H9 (cell line): ENCODE measurements around the gene ARSG. TPM values are rescaled to one million over a fixed set of nuclear protein-coding genes. Genes with fewer than 3 reads are reported as not detected.

Source experiments
- DNase-seq: peaks from one replicate; pipeline ENCODE4 v3.0.0-alpha.2; 2017
- H2AFZ ChIP-seq: one replicate; pipeline ENCODE4 v1.6.1; 2013; ENCODE audit warnings: mild to moderate bottlenecking, low read length, control low read depth, moderate library complexity
- H2AK5ac ChIP-seq: 2 replicates; pipeline ENCODE4 v1.6.1; 2013; ENCODE audit warnings: low read length, control low read depth, mixed read lengths; ENCODE audit not compliant: insufficient read length
- H2BK120ac ChIP-seq: one replicate; pipeline ENCODE4 v1.6.1; 2013; ENCODE audit warnings: low read depth, mild to moderate bottlenecking, low read length, control low read depth, inconsistent platforms; ENCODE audit not compliant: poor library complexity, severe bottlenecking
- H2BK12ac ChIP-seq: 2 replicates; pipeline ENCODE4 v1.6.1; 2013; ENCODE audit warnings: low read length, control low read depth, mixed read lengths, low read depth; ENCODE audit not compliant: insufficient read length
- H2BK15ac ChIP-seq: 2 replicates; pipeline ENCODE4 v1.6.1; 2013; ENCODE audit warnings: low read depth, low read length, control low read depth
- H2BK20ac ChIP-seq: one replicate; pipeline ENCODE4 v1.6.1; 2013; ENCODE audit warnings: low read depth, mild to moderate bottlenecking, low read length, control low read depth, inconsistent platforms; ENCODE audit not compliant: poor library complexity, severe bottlenecking
- H2BK5ac ChIP-seq: 2 replicates; pipeline ENCODE4 v1.6.1; 2013; ENCODE audit warnings: low read length, control low read depth, mixed read lengths; ENCODE audit not compliant: insufficient read length
- H3K14ac ChIP-seq: 2 replicates; pipeline ENCODE4 v1.6.1; 2013; ENCODE audit warnings: low read length, control low read depth; ENCODE audit not compliant: insufficient read depth
- H3K18ac ChIP-seq: 2 replicates; pipeline ENCODE4 v1.6.1; 2013; ENCODE audit warnings: low read depth, mild to moderate bottlenecking, mixed read lengths, low read length, control low read depth; ENCODE audit not compliant: insufficient read length
- H3K23ac ChIP-seq: 2 replicates; pipeline ENCODE4 v1.6.1; 2013; ENCODE audit warnings: low read length, control low read depth, mixed read lengths, low read depth; ENCODE audit not compliant: insufficient read length
- H3K23me2 ChIP-seq: 2 replicates; pipeline ENCODE4 v1.6.1; 2013; ENCODE audit warnings: low read depth, mild to moderate bottlenecking, mixed read lengths, low read length, control low read depth; ENCODE audit not compliant: insufficient read length, poor library complexity, severe bottlenecking
- H3K27ac ChIP-seq: 2 replicates; pipeline ENCODE4 v1.5.1; 2013; ENCODE audit warnings: low read length, control low read depth, mixed read lengths, low read depth; ENCODE audit not compliant: insufficient read length
- H3K27me3 ChIP-seq: 2 replicates; pipeline ENCODE4 v1.6.1; 2013; ENCODE audit warnings: low read length, control low read depth, inconsistent platforms; ENCODE audit not compliant: insufficient read depth
- H3K4ac ChIP-seq: 2 replicates; pipeline ENCODE4 v1.6.1; 2013; ENCODE audit warnings: low read depth, mild to moderate bottlenecking, control low read depth, inconsistent platforms, low read length, moderate library complexity
- H3K4me1 ChIP-seq: 2 replicates; pipeline ENCODE4 v1.6.1; 2013; ENCODE audit warnings: low read length, control low read depth, inconsistent platforms; ENCODE audit not compliant: insufficient read depth
- H3K4me2 ChIP-seq: 2 replicates; pipeline ENCODE4 v1.6.1; 2013; ENCODE audit warnings: low read length, control low read depth, mixed read lengths; ENCODE audit not compliant: insufficient read length, insufficient read depth
- H3K56ac ChIP-seq: 2 replicates; pipeline ENCODE4 v1.6.1; 2013; ENCODE audit warnings: low read depth, mild to moderate bottlenecking, mixed read lengths, low read length, control low read depth; ENCODE audit not compliant: insufficient read length
- H3K79me1 ChIP-seq: 2 replicates; pipeline ENCODE4 v1.6.1; 2013; ENCODE audit warnings: low read depth, mild to moderate bottlenecking, moderate library complexity, low read length, control low read depth, inconsistent platforms; ENCODE audit not compliant: insufficient read depth, poor library complexity, severe bottlenecking
- H3K79me2 ChIP-seq: 2 replicates; pipeline ENCODE4 v1.6.1; 2013; ENCODE audit warnings: low read length, control low read depth, inconsistent platforms; ENCODE audit not compliant: insufficient read depth
- H3K9ac ChIP-seq: 2 replicates; pipeline ENCODE4 v1.6.1; 2013; ENCODE audit warnings: low read length, control low read depth, mixed read lengths; ENCODE audit not compliant: insufficient read length; ENCODE audit errors: extremely low read depth
- H3K9me3 ChIP-seq: one replicate; pipeline ENCODE4 v1.6.1; 2013; ENCODE audit warnings: low read depth, low read length, inconsistent platforms; ENCODE audit not compliant: control insufficient read depth
- H3T11ph ChIP-seq: one replicate; pipeline ENCODE4 v1.6.1; 2013; ENCODE audit warnings: mild to moderate bottlenecking, low read length, control low read depth, inconsistent platforms
- H4K20me1 ChIP-seq: one replicate; pipeline ENCODE4 v1.6.1; 2013; ENCODE audit not compliant: control insufficient read depth, insufficient read length, insufficient read depth
- H4K5ac ChIP-seq: 2 replicates; pipeline ENCODE4 v1.6.1; 2013; ENCODE audit warnings: low read depth, mild to moderate bottlenecking, mixed read lengths, low read length, control low read depth; ENCODE audit not compliant: insufficient read length
- H4K8ac ChIP-seq: replicated peaks from 2 replicates; pipeline ENCODE4 v1.6.1; 2013; ENCODE audit warnings: low read length, control low read depth, mixed read lengths, low read depth; ENCODE audit not compliant: insufficient read length
- H4K91ac ChIP-seq: 2 replicates; pipeline ENCODE4 v1.6.1; 2013; ENCODE audit warnings: low read depth, mild to moderate bottlenecking, moderate library complexity, mixed read lengths, low read length, control low read depth; ENCODE audit not compliant: insufficient read length
- H3K27ac Mint-ChIP-seq, 3 experiments: 2 replicates in 2 of 3; 3 replicates in 1 of 3; pipeline ENCODE4 v1.8.0; 2020 to 2021; ENCODE audit warnings: mixed read lengths in 3 of 3, mild to moderate bottlenecking in 1 of 3, moderate library complexity in 1 of 3
- H3K27me3 Mint-ChIP-seq: 2 replicates; pipeline ENCODE4 v1.8.0; 2021; ENCODE audit warnings: low read depth, mild to moderate bottlenecking, moderate library complexity, mixed read lengths
- H3K36me3 Mint-ChIP-seq, 3 experiments: 2 replicates in 2 of 3; 3 replicates in 1 of 3; pipeline ENCODE4 v1.8.0; 2020 to 2021; ENCODE audit warnings: low read depth in 3 of 3, mixed read lengths in 3 of 3; ENCODE audit not compliant: insufficient read depth in 1 of 3
- H3K4me1 Mint-ChIP-seq, 2 experiments: 2 replicates each; pipeline ENCODE4 v1.8.0; 2020; ENCODE audit warnings: mixed read lengths in 2 of 2
- H3K4me3 Mint-ChIP-seq, 2 experiments: 2 replicates in 1 of 2; 3 replicates in 1 of 2; pipeline ENCODE4 v1.8.0; 2020 to 2021; ENCODE audit warnings: mild to moderate bottlenecking in 2 of 2, mixed read lengths in 2 of 2, moderate library complexity in 1 of 2
- H3K9me3 Mint-ChIP-seq, 2 experiments: 2 replicates in 1 of 2; 3 replicates in 1 of 2; pipeline ENCODE4 v1.8.0; 2020; ENCODE audit warnings: mild to moderate bottlenecking in 2 of 2, mixed read lengths in 2 of 2, moderate library complexity in 1 of 2
- CTCF ChIP-seq: fragments of 200-600 bp; sonication (generic); conservative IDR thresholded peaks from 3 replicates; pipeline ENCODE4 v1.8.0; 2021; ENCODE audit warnings: antibody characterized with exemption, mild to moderate bottlenecking
- WGBS: extraction: QIAGEN DNeasy Blood & Tissue Kit; methylation state at CpG from one replicate; pipeline ENCODE4 v1.1.7; 2013; ENCODE audit warnings: missing lambda C conversion rate, low lambda C conversion rate, mixed read lengths; ENCODE audit not compliant: insufficient read length; ENCODE audit errors: extremely low coverage; 5-methylcytosine and 5-hydroxymethylcytosine counted together
- total RNA-seq: library from RNA; stranded (reverse); gene quantifications from 2 replicates; pipeline ENCODE4 v1.2.1, GENCODE V29; 2021

Gene ARSG
- total RNA-seq, 1 experiment from 2014 or later: 3.6 TPM

GRCh38 chr17:68304706-68305105 lies 13.4 kb downstream of the ARSG start:
- TF ChIP-seq CTCF: no peak
- H2AFZ ChIP-seq: no peak overlapping the region
- no peaks in the 10 kb centered on the region for H3K23me2 ChIP-seq
- no peak overlapping the region for H3K4me2 ChIP-seq
- no peak overlapping the region for H3T11ph ChIP-seq
- H3K27ac ChIP-seq: no peak overlapping the region
- H2BK20ac ChIP-seq: no peak overlapping the region
- H3K27me3 ChIP-seq: no peaks in the 10 kb centered on the region
- no peak overlapping the region for H3K14ac ChIP-seq
- Mint-ChIP-seq H3K9me3 (peaks cover 0 to 5% of the 10 kb centered on the region in 2 experiments; a peak in 1 of 5 replicates), H3K4me3 (no peak overlapping the region; a peak in 1 of 5 replicates), H3K4me1 (peaks cover 18 to 30% of the 10 kb centered on the region in 2 experiments), H3K27me3 (peaks cover 12% of the 10 kb centered on the region), H3K36me3 (peaks cover 16 to 25% (median 16%) of the 10 kb centered on the region in 3 experiments), H3K27ac (no peak overlapping the region)
- no peak overlapping the region for H4K8ac ChIP-seq
- H2AK5ac ChIP-seq: no peak overlapping the region
- no peak overlapping the region for H2BK15ac ChIP-seq
- H3K9me3 ChIP-seq: no peaks in the 10 kb centered on the region
- no peaks in the 10 kb centered on the region for H3K79me2 ChIP-seq
- no peak overlapping the region for H3K4ac ChIP-seq
- peaks cover 3% of the 10 kb centered on the region; the same call in 1 of the 2 replicates for H3K4me1 ChIP-seq
- no peak for DNase-seq
- H3K23ac ChIP-seq: no peak overlapping the region
- H3K56ac ChIP-seq: no peak overlapping the region
- no peak overlapping the region for H2BK5ac ChIP-seq
- H3K18ac ChIP-seq: no peak overlapping the region
- no CpG with 5 or more reads among the region's 6 CpGs for WGBS
- no peak overlapping the region for H2BK120ac ChIP-seq
- H3K9ac ChIP-seq: no peak overlapping the region
- H2BK12ac ChIP-seq: no peak overlapping the region
- no peaks in the 10 kb centered on the region for H4K20me1 ChIP-seq
- H4K91ac ChIP-seq: no peak overlapping the region
- H3K79me1 ChIP-seq: no peaks in the 10 kb centered on the region
- H4K5ac ChIP-seq: no peak overlapping the region
